DOHH2 (cell line): Measurements from ENCODE around the gene SLC26A6.

Experiments used
- EZH2phosphoT487 ChIP-seq: fragments of 200-600 bp; sonication (generic); IDR thresholded peaks from 2 replicates; pipeline ENCODE4 v1.6.1; 2017; ENCODE audit warnings: borderline replicate concordance, mild to moderate bottlenecking, antibody characterized with exemption, low read length, moderate library complexity, mixed read lengths
- TF ChIP-seq, protein P1 (sequence below): fragments of 200-600 bp; sonication (generic); IDR thresholded peaks from one replicate; pipeline ENCODE4 v1.5.1; 2014; ENCODE audit warnings: antibody characterized with exemption, mild to moderate bottlenecking, low read depth, low read length; ENCODE audit not compliant: poor library complexity, severe bottlenecking

DNA sequence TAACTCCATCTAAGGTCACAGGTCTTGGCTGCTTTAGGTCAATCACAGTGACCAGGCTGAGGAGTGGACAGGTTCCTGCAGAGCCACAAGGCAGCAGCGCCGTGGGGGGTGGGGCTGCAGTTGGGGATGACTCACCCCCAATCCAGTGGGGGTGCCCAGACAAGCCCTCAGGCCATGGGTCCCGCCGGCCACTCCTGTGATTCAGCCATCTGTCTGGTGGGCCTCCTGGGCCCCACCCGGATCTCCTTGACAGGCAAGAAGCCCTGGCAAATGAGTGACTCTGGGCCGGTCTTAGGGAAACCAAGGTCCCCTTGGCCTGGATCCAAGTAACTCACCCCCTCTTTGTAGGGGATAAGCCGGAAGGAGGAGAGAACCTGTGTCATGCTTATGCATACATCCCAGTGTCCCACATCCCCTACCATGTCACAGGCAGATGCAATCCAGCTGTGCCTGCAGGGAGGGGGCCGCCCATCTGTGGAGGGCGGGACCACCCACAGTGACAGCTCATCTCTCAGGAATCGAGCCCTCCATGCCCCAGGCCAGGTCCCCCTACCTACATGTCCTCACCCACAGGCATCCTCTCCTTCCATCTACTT is 39.6 kb downstream of the SLC26A6 start:
- TF ChIP-seq, protein P1, sequence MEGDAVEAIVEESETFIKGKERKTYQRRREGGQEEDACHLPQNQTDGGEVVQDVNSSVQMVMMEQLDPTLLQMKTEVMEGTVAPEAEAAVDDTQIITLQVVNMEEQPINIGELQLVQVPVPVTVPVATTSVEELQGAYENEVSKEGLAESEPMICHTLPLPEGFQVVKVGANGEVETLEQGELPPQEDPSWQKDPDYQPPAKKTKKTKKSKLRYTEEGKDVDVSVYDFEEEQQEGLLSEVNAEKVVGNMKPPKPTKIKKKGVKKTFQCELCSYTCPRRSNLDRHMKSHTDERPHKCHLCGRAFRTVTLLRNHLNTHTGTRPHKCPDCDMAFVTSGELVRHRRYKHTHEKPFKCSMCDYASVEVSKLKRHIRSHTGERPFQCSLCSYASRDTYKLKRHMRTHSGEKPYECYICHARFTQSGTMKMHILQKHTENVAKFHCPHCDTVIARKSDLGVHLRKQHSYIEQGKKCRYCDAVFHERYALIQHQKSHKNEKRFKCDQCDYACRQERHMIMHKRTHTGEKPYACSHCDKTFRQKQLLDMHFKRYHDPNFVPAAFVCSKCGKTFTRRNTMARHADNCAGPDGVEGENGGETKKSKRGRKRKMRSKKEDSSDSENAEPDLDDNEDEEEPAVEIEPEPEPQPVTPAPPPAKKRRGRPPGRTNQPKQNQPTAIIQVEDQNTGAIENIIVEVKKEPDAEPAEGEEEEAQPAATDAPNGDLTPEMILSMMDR = no peak
- TF ChIP-seq EZH2phosphoT487 = no peak
